Stomach (tissue), 9 donors: ENCODE results near the gene CAB39. TPM values are rescaled to one million over a fixed set of nuclear protein-coding genes. Genes with fewer than 3 reads are reported as not detected.
A peak's percentile ranks its signal among the peaks of the same experiment; 100 is the strongest.

Experiments
- DNase-seq, 2 donors: peaks; one replicate each; pipeline versions ENCODE4 v3.0.0 to v3.0.0-alpha.2; 2013 to 2019
- H3K27ac ChIP-seq, 5 donors: fragments of 200-600 bp in 4 of 5; sonication (generic) in 4 of 5; one replicate each; pipeline ENCODE4 v1.5.1; 2013 to 2019; ENCODE audit warnings: mild to moderate bottlenecking in 1 of 5, moderate library complexity in 1 of 5
- H3K27me3 ChIP-seq, 3 donors: fragments of 200-600 bp; sonication (generic); one replicate each; pipeline ENCODE4 v1.5.1; 2017 to 2019; ENCODE audit warnings: mixed run types in 1 of 3
- H3K36me3 ChIP-seq, 4 donors: fragments of 200-600 bp; sonication (generic); 1 replicate in 3 of 4; 2 replicates in 1 of 4; pipeline ENCODE4 v1.5.1; 2016 to 2019
- H3K4me1 ChIP-seq, 4 donors: fragments of 200-600 bp; sonication (generic); one replicate each; pipeline ENCODE4 v1.5.1; 2016 to 2019
- H3K4me3 ChIP-seq, 4 donors: fragments of 200-600 bp; sonication (generic) in 3 of 4; one replicate each; pipeline ENCODE4 v1.5.1; 2016 to 2019; ENCODE audit warnings: mild to moderate bottlenecking in 1 of 4
- H3K9me3 ChIP-seq, 4 donors: fragments of 200-600 bp; sonication (generic); one replicate each; pipeline ENCODE4 v1.5.1; 2016 to 2019
- CTCF ChIP-seq, 7 experiments: fragments of 450-650 bp in 4 of 7; fragments of 200-600 bp in 3 of 7; sonication (generic) in 3 of 7; IDR thresholded peaks; one replicate each; pipeline ENCODE4 v1.5.1; 2016 to 2019; ENCODE audit warnings: antibody characterized with exemption in 7 of 7, control low read depth in 2 of 7, mild to moderate bottlenecking in 1 of 7
- EP300 ChIP-seq: sonication (generic); formaldehyde crosslinking; IDR thresholded peaks from one replicate; pipeline ENCODE4 v1.6.1; 2017; ENCODE audit warnings: antibody characterized with exemption
- POLR2A ChIP-seq, 4 donors: fragments of 450-650 bp; IDR thresholded peaks; one replicate each; pipeline ENCODE4 v1.6.1; 2016; ENCODE audit warnings: antibody characterized with exemption in 4 of 4, control low read depth in 2 of 4, mild to moderate bottlenecking in 1 of 4, moderate library complexity in 1 of 4
- POLR2AphosphoS5 ChIP-seq, 3 donors: sonication (generic); formaldehyde crosslinking; IDR thresholded peaks; one replicate each; pipeline ENCODE4 v1.6.1; 2016; ENCODE audit warnings: antibody characterized with exemption in 3 of 3
- WGBS, 5 donors: extraction: QIAGEN DNeasy Blood & Tissue Kit in 3 of 5; methylation state at CpG; one replicate each; pipeline versions ENCODE4 v1.1.5 to v1.1.7; 2013 to 2018; 5-methylcytosine and 5-hydroxymethylcytosine counted together
- intact Hi-C: fragments of 100-400 bp; cut with DNase I; formaldehyde crosslinking; loops from one replicate; pipeline ENCODE4 v1.15.1; 2023; ENCODE audit warnings: low total_unique reads
- polyA plus RNA-seq, 3 donors: library from polyadenylated mRNA; stranded (reverse); fragments of 200-250 nt; gene quantifications; one replicate each; pipeline ENCODE4 v1.2.3, GENCODE V29; 2013
- total RNA-seq, 5 donors: library from RNA; depleted of rRNA; stranded (reverse); fragments of >200 nt; gene quantifications; one replicate each; pipeline versions ENCODE4 v1.1.0 to v1.2.3, GENCODE V29; 2014 to 2016
- donor health status: healthy with polysubstance abuse.
- donor health status: Bipolar disorder and iron deficiency.
- donor health status: healthy.

CAB39 gene
- total and polyA plus RNA-seq, 8 donors, result 21.8 to 126 (median 84.5) TPM

- no peak for TF ChIP-seq EP300
- no peak for TF ChIP-seq CTCF (IDR thresholded peaks at IDR 0.05)
- TF ChIP-seq POLR2A (IDR thresholded peaks at IDR 0.05), result no peak
- TF ChIP-seq POLR2AphosphoS5 (IDR thresholded peaks at IDR 0.05), result no peak
- intact Hi-C loops, result no loop called here
- no peaks in the 10 kb centered on the region for H3K9me3 ChIP-seq
- H3K4me3 ChIP-seq, result no peak overlapping the region
- H3K27me3 ChIP-seq, result no peaks in the 10 kb centered on the region
- peaks cover 20 to 57% (median 39%) of the 10 kb centered on the region in 4 donors for H3K4me1 ChIP-seq
- H3K27ac ChIP-seq, result no peak overlapping the region
- H3K36me3 ChIP-seq, result peaks cover 0 to 37% (median 25%) of the 10 kb centered on the region in 4 donors
- no peak for DNase-seq
- 89 to 97% (median 94%) methylated on average over 4 of the region's 4 CpGs for WGBS, 5 donors
These were observed 30.1 kb downstream of the CAB39 start for GRCh38 chr2:230742781-230743180.

- WGBS, 5 donors, result 75 to 86% (median 76%) methylated on average over 4 of the region's 4 CpGs
- Histone ChIP-seq H3K4me1 (peaks cover 4 to 59% (median 22%) of the 10 kb centered on the region in 4 donors), H3K27me3 (no peaks in the 10 kb centered on the region), H3K27ac (no peak overlapping the region), H3K9me3 (no peaks in the 10 kb centered on the region), H3K36me3 (peaks cover 0 to 20% (median 17%) of the 10 kb centered on the region in 4 donors), H3K4me3 (no peak overlapping the region)
- no peak for TF ChIP-seq EP300
- TF ChIP-seq POLR2AphosphoS5 (IDR thresholded peaks at IDR 0.05), result peak in 1 of 3 donors; percentile 24
- no peak for TF ChIP-seq CTCF (IDR thresholded peaks at IDR 0.05)
- no peak for DNase-seq
- intact Hi-C loops, result no loop called here
These were observed 33.6 kb downstream of the CAB39 start for GRCh38 chr2:230746213-230746612.

- intact Hi-C loops, result no loop called here
- peaks cover 0 to 16% (median 15%) of the 10 kb centered on the region in 4 donors for H3K36me3 ChIP-seq
- no peak for DNase-seq
- H3K27ac ChIP-seq, result no peak overlapping the region
- H3K4me1 ChIP-seq, result peaks cover 4 to 61% (median 22%) of the 10 kb centered on the region in 4 donors
- WGBS, 5 donors, result 56 to 100% (median 95%) methylated on average over 2 of the region's 2 CpGs
- no peaks in the 10 kb centered on the region for H3K27me3 ChIP-seq
- TF ChIP-seq EP300, result no peak
- no peak for TF ChIP-seq POLR2AphosphoS5 (IDR thresholded peaks at IDR 0.05)
- TF ChIP-seq CTCF (IDR thresholded peaks at IDR 0.05), result no peak
- no peak for TF ChIP-seq POLR2A (IDR thresholded peaks at IDR 0.05)
- no peak overlapping the region for H3K4me3 ChIP-seq
- no peaks in the 10 kb centered on the region for H3K9me3 ChIP-seq
These were observed 35.4 kb downstream of the CAB39 start for GRCh38 chr2:230748087-230748486.

- H3K4me1 ChIP-seq, result peaks cover 2 to 59% (median 20%) of the 10 kb centered on the region in 4 donors
- no peak overlapping the region for H3K27ac ChIP-seq
- no peaks in the 10 kb centered on the region for H3K27me3 ChIP-seq
- no peak for DNase-seq
- peaks cover 0 to 13% (median 11%) of the 10 kb centered on the region in 4 donors for H3K36me3 ChIP-seq
- no peaks in the 10 kb centered on the region for H3K9me3 ChIP-seq
- no peak overlapping the region for H3K4me3 ChIP-seq
- no peak for TF ChIP-seq EP300
- TF ChIP-seq POLR2A (IDR thresholded peaks at IDR 0.05), result no peak
- no peak for TF ChIP-seq POLR2AphosphoS5 (IDR thresholded peaks at IDR 0.05)
- TF ChIP-seq CTCF (IDR thresholded peaks at IDR 0.05), result no peak
- 39 to 85% (median 76%) methylated on average over 2 of the region's 2 CpGs for WGBS, 5 donors
- intact Hi-C loops, result no loop called here
These were observed 36.5 kb downstream of the CAB39 start for GRCh38 chr2:230749111-230749510.
